HepG2 (cell line): ENCODE measurements around the gene SLC27A1. TPM values are rescaled to one million over a fixed set of nuclear protein-coding genes. Genes with fewer than 3 reads are reported as not detected.

Experiments
- BCLAF1 ChIP-seq: fragments of 450-650 bp; IDR thresholded peaks from 2 replicates; pipeline ENCODE4 v1.6.1; 2017; ENCODE audit warnings: mild to moderate bottlenecking
- CEBPB ChIP-seq: IDR thresholded peaks from 2 replicates; pipeline ENCODE4 v1.6.1; 2011; ENCODE audit warnings: low read depth, low read length, improper control_type of control experiment, borderline replicate concordance
- E2F1 ChIP-seq: sonication (generic); formaldehyde crosslinking; IDR thresholded peaks from 2 replicates; pipeline ENCODE4 v1.5.0; 2020; ENCODE audit warnings: missing genetic modification reagents
- FOSL1 ChIP-seq: sonication (generic); formaldehyde crosslinking; IDR thresholded peaks from 2 replicates; pipeline ENCODE4 v1.9.0; 2021; ENCODE audit warnings: missing genetic modification reagents, borderline replicate concordance
- FUBP1 ChIP-seq: sonication (generic); formaldehyde crosslinking; IDR thresholded peaks from 2 replicates; pipeline ENCODE4 v1.5.1; 2020; ENCODE audit warnings: missing genetic modification reagents, mild to moderate bottlenecking, borderline replicate concordance
- GABPB1 ChIP-seq: IDR thresholded peaks from 2 replicates; pipeline ENCODE4 v1.6.1; 2016; ENCODE audit warnings: mild to moderate bottlenecking, missing genetic modification reagents, moderate library complexity, missing compliant biosample characterization
- GFI1 ChIP-seq: sonication (generic); formaldehyde crosslinking; IDR thresholded peaks from 2 replicates; pipeline ENCODE4 v1.5.0; 2020; ENCODE audit warnings: missing genetic modification reagents, mild to moderate bottlenecking, borderline replicate concordance
- HHEX ChIP-seq: IDR thresholded peaks from 2 replicates; pipeline ENCODE4 v1.6.1; 2016; ENCODE audit warnings: control low read depth
- HNF4G ChIP-seq, 2 experiments: sonication (generic) in 1 of 2; formaldehyde crosslinking in 1 of 2; IDR thresholded peaks; 2 replicates each; pipeline versions ENCODE4 v1.4.0 to v1.6.1; 2011 to 2020; ENCODE audit warnings: borderline replicate concordance in 2 of 2, low read depth in 2 of 2, mild to moderate bottlenecking in 2 of 2, low read length in 1 of 2, missing genetic modification reagents in 1 of 2, moderate library complexity in 1 of 2
- ISX ChIP-seq: sonication (generic); formaldehyde crosslinking; conservative IDR thresholded peaks from 2 replicates; pipeline ENCODE4 v1.5.0; 2020; ENCODE audit warnings: missing genetic modification reagents
- MAFK ChIP-seq, 2 experiments: IDR thresholded peaks in 1 of 2; conservative IDR thresholded peaks in 1 of 2; 2 replicates each; pipeline ENCODE4 v1.6.1; 2011; ENCODE audit warnings: improper control_type of control experiment in 2 of 2, low read length in 2 of 2
- MLLT10 ChIP-seq: sonication (generic); formaldehyde crosslinking; IDR thresholded peaks from 2 replicates; pipeline ENCODE4 v1.4.0; 2020; ENCODE audit warnings: missing genetic modification reagents
- MTA3 ChIP-seq: sonication (generic); formaldehyde crosslinking; IDR thresholded peaks from 2 replicates; pipeline ENCODE4 v1.4.0; 2020; ENCODE audit warnings: missing genetic modification reagents
- NFATC3 ChIP-seq: sonication (generic); formaldehyde crosslinking; IDR thresholded peaks from 2 replicates; pipeline ENCODE4 v1.5.1; 2020; ENCODE audit warnings: mild to moderate bottlenecking, missing genetic modification reagents
- RBAK ChIP-seq: sonication (generic); formaldehyde crosslinking; IDR thresholded peaks from 2 replicates; pipeline ENCODE4 v1.5.1; 2020; ENCODE audit warnings: mild to moderate bottlenecking, missing genetic modification reagents
- SUZ12 ChIP-seq: fragments of 150-350 bp; IDR thresholded peaks from 2 replicates; pipeline ENCODE4 v1.6.1; 2014; ENCODE audit warnings: low read depth, low read length
- TBP ChIP-seq: sonication (generic); formaldehyde crosslinking; IDR thresholded peaks from 2 replicates; pipeline ENCODE4 v1.5.0; 2020; ENCODE audit warnings: missing genetic modification reagents
- XRCC5 ChIP-seq: fragments of 200-400 bp; formaldehyde crosslinking; optimal IDR thresholded peaks from 2 replicates; pipeline ENCODE3; 2017; ENCODE audit warnings: mild to moderate bottlenecking, low read length
- ZMYM2 ChIP-seq: sonication (generic); formaldehyde crosslinking; IDR thresholded peaks from 2 replicates; pipeline ENCODE4 v1.8.0; 2022; ENCODE audit warnings: mild to moderate bottlenecking, missing genetic modification reagents
- ZNF256 ChIP-seq: sonication (generic); formaldehyde crosslinking; conservative IDR thresholded peaks from 2 replicates; pipeline ENCODE4 v1.4.0; 2020; ENCODE audit warnings: missing genetic modification reagents
- ZNF451 ChIP-seq: sonication (generic); formaldehyde crosslinking; IDR thresholded peaks from 2 replicates; pipeline ENCODE4 v1.5.0; 2020; ENCODE audit warnings: mild to moderate bottlenecking, missing genetic modification reagents
- ZNF572 ChIP-seq: sonication (generic); formaldehyde crosslinking; IDR thresholded peaks from 2 replicates; pipeline ENCODE4 v1.5.1; 2020; ENCODE audit warnings: mild to moderate bottlenecking, missing genetic modification reagents
- polyA plus RNA-seq, 8 experiments: library from polyadenylated mRNA; depleted of rRNA in 3 of 8; stranded (reverse) in 7 of 8; unstranded in 1 of 8; fragments of >200 nt; fragmentation: Illumina TruSeq in 4 of 8; extraction: Trizol in 4 of 8; gene quantifications; 2 replicates each; pipeline versions ENCODE4 v1.2.1 to v1.2.3, GENCODE V29; 2011 to 2016; ENCODE audit warnings: low read depth in 4 of 8, missing spikeins in 1 of 8, mixed read lengths in 1 of 8; ENCODE audit not compliant: insufficient read depth in 1 of 8
- total RNA-seq, 5 experiments: library from RNA; depleted of rRNA; stranded (reverse); fragments of >200 nt; fragmentation: Illumina TruSeq; extraction: Trizol; gene quantifications; 2 replicates each; pipeline ENCODE4 v1.2.3, GENCODE V29; 2016; ENCODE audit warnings: low read depth in 1 of 5
- TF ChIP-seq, protein P1 (sequence below), 2 experiments: sonication (generic) in 1 of 2; formaldehyde crosslinking in 1 of 2; IDR thresholded peaks; 2 replicates each; pipeline versions ENCODE4 v1.4.0 to v1.6.1; 2018 to 2020; ENCODE audit warnings: missing genetic modification reagents in 2 of 2, borderline replicate concordance in 1 of 2, low read depth in 1 of 2, mild to moderate bottlenecking in 1 of 2, missing biosample characterization in 1 of 2

Gene SLC27A1
- total and polyA plus RNA-seq, 2 of the 13 experiments (the other 11 are each of a cell fraction or from before 2014, with no cell fraction given) = 4.1 to 8.8 TPM

DNA sequence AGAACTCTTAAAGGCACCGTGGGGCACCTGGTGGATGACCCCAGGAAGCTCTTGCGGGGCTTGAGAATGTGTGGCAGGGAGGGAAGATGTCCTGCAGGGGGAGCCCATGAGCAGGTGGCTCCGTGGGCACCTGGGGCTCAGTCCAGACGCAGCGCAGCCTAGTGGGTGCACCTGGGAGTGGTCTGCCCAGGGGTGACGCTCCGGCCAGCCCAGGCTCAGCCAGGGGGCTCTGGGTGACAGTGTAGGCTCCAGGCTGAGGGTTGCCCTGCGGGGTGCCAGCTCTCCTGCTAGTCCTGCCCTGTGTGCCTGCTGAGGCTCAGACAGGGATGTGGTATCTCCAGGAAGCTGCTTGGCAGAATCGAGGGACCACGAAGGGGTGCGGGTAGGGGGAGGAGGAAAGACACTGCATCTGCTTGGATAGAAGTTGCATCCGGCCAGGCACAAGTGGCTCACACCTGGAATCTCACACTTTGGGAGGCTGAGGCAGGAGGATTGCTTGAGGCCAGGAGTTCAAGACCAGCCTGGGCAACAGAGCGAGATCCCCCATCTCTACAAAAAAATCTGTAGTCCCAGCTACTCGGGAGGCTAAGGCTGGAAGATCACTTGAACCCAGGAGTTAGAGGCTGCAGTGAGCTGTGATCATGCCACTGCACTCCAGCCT is 26.1 kb downstream of the SLC27A1 start (continued):
- no peak for TF ChIP-seq RBAK (CRISPR knock-in tag)
- no peak for TF ChIP-seq ISX (CRISPR knock-in tag)
- no peak for TF ChIP-seq ZNF572 (CRISPR knock-in tag)
- TF ChIP-seq HNF4G (IDR thresholded peaks at IDR 0.05; ENCODE audit: borderline replicate concordance, low read depth, low read length) = no peak
- TF ChIP-seq HNF4G (CRISPR knock-in tag; IDR thresholded peaks at IDR 0.05; ENCODE audit: borderline replicate concordance, low read depth) = no peak
- no peak for TF ChIP-seq BCLAF1
- no peak for TF ChIP-seq FOSL1 (CRISPR knock-in tag)
- TF ChIP-seq E2F1 = no peak
- TF ChIP-seq ZNF451 = no peak
- no peak for TF ChIP-seq CEBPB
- peak; percentile 99 for TF ChIP-seq XRCC5
- no peak for TF ChIP-seq TBP (CRISPR knock-in tag)
- TF ChIP-seq GABPB1 (CRISPR knock-in tag) = peak; percentile 61
- no peak for TF ChIP-seq GFI1
- no peak for TF ChIP-seq FUBP1
- TF ChIP-seq NFATC3 (CRISPR knock-in tag) = no peak
- no peak for TF ChIP-seq MTA3 (CRISPR knock-in tag)
- TF ChIP-seq HHEX (CRISPR knock-in tag) = no peak
- TF ChIP-seq MAFK (conservative IDR thresholded peaks at IDR 0.05 in 1 of 2, IDR thresholded peaks at IDR 0.05 in 1 of 2; ENCODE audit: low read length in 2 of 2) = no peak
- TF ChIP-seq, protein P1, sequence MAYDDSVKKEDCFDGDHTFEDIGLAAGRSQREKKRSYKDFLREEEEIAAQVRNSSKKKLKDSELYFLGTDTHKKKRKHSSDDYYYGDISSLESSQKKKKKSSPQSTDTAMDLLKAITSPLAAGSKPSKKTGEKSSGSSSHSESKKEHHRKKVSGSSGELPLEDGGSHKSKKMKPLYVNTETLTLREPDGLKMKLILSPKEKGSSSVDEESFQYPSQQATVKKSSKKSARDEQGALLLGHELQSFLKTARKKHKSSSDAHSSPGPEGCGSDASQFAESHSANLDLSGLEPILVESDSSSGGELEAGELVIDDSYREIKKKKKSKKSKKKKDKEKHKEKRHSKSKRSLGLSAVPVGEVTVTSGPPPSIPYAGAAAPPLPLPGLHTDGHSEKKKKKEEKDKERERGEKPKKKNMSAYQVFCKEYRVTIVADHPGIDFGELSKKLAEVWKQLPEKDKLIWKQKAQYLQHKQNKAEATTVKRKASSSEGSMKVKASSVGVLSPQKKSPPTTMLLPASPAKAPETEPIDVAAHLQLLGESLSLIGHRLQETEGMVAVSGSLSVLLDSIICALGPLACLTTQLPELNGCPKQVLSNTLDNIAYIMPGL (CRISPR knock-in tag; IDR thresholded peaks at IDR 0.05; ENCODE audit: borderline replicate concordance in 1 of 2, low read depth in 1 of 2) = peak; percentile 92 to 94
- TF ChIP-seq ZMYM2 (CRISPR knock-in tag) = 0 out of 2 replicates have a peak, but pooled peaks have one; percentile 61
- TF ChIP-seq MLLT10 (CRISPR knock-in tag) = no peak
- no peak for TF ChIP-seq ZNF256 (CRISPR knock-in tag)
- TF ChIP-seq SUZ12 = no peak
